Uterus (tissue), 2 donors: ENCODE data around the gene URB1.

Source experiments
- POLR2A ChIP-seq, 2 donors: fragments of 450-650 bp; IDR thresholded peaks; one replicate each; pipeline ENCODE4 v1.6.1; 2016; ENCODE audit warnings: antibody characterized with exemption in 2 of 2, mild to moderate bottlenecking in 1 of 2, moderate library complexity in 1 of 2
- TF ChIP-seq, protein P1 (sequence below), 4 experiments: fragments of 200-600 bp in 2 of 4; fragments of 450-650 bp in 2 of 4; sonication (generic) in 2 of 4; IDR thresholded peaks; one replicate each; pipeline ENCODE4 v1.5.1; 2016 to 2019; ENCODE audit warnings: antibody characterized with exemption in 4 of 4, mild to moderate bottlenecking in 2 of 4, moderate library complexity in 1 of 4

DNA sequence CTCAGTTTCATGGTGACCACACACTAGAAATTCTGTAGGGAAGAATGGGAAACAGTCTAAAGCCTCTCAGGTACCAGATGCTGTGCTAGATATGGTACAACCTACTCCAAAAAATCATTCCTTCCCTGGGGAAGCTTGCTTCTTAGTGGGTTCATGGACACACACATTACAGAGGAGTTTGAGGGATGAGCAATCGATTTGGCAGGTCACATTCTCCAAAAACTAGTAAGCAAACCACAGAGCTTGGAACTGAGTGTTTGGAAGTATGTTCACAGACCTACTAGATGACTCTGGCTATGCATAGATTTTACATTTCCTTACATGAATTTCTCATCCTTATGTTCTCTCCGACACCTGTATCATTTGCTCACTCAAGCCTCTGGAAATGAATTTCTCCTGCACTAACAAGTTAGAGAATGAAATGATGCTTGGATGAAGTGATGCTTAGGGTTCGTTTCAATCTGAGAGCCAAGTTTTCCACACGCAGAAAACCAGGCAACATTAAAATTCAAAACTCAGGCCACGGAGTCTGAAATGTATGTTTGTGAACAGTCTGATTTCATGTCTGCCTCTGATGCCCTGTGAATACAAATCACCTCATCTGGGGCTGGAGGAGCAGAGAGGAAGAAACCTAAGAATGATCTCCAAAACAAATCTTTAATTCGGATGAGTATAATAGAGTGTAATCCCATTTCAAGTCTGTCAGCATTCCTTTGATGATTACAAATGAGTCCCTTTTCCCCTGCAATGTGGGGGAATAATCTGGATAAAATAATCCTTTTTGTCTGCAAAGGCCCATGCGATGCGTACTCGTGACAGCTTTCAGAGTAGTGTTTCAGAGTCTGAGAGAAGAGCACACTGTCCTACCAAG lies 30.7 kb upstream of the URB1 start:
- no peak for TF ChIP-seq POLR2A (IDR thresholded peaks at IDR 0.05)
- TF ChIP-seq, protein P1, sequence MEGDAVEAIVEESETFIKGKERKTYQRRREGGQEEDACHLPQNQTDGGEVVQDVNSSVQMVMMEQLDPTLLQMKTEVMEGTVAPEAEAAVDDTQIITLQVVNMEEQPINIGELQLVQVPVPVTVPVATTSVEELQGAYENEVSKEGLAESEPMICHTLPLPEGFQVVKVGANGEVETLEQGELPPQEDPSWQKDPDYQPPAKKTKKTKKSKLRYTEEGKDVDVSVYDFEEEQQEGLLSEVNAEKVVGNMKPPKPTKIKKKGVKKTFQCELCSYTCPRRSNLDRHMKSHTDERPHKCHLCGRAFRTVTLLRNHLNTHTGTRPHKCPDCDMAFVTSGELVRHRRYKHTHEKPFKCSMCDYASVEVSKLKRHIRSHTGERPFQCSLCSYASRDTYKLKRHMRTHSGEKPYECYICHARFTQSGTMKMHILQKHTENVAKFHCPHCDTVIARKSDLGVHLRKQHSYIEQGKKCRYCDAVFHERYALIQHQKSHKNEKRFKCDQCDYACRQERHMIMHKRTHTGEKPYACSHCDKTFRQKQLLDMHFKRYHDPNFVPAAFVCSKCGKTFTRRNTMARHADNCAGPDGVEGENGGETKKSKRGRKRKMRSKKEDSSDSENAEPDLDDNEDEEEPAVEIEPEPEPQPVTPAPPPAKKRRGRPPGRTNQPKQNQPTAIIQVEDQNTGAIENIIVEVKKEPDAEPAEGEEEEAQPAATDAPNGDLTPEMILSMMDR (IDR thresholded peaks at IDR 0.05): no peak
